GM23338 (cell line): Measurements from ENCODE around the gene SCGB1D4. TPM values are rescaled to one million over a fixed set of nuclear protein-coding genes. Genes with fewer than 3 reads are reported as not detected.

Experiments
- ATAC-seq: fragments of 200-7000 bp; cut with Tn5 transposase; 3 replicates; pipeline ENCODE4 v1.9.1; 2020
- DNase-seq: peaks from one replicate; pipeline ENCODE4 v3.0.0-alpha.2; 2015; ENCODE audit warnings: low spot score
- H2AFZ ChIP-seq: fragments of 200-600 bp; sonication (generic); 2 replicates; pipeline ENCODE4 v1.8.0; 2016; ENCODE audit warnings: antibody characterized with exemption, mild to moderate bottlenecking, moderate library complexity
- H3F3A ChIP-seq: fragments of 200-600 bp; sonication (generic); replicated peaks from 2 replicates; pipeline ENCODE4 v1.8.0; 2017; ENCODE audit warnings: antibody characterized with exemption, mixed run types, low read depth
- H3K27ac ChIP-seq: fragments of 200-600 bp; sonication (generic); 2 replicates; pipeline ENCODE4 v1.6.1; 2016; ENCODE audit warnings: low read depth
- H3K27me3 ChIP-seq: fragments of 200-600 bp; sonication (generic); 2 replicates; pipeline ENCODE4 v1.8.0; 2016; ENCODE audit warnings: mild to moderate bottlenecking, mixed run types, moderate library complexity; ENCODE audit not compliant: insufficient read depth
- H3K36me3 ChIP-seq: fragments of 200-600 bp; sonication (generic); 2 replicates; pipeline ENCODE4 v1.8.0; 2016; ENCODE audit warnings: mild to moderate bottlenecking; ENCODE audit not compliant: insufficient read depth
- H3K4me1 ChIP-seq: fragments of 200-600 bp; sonication (generic); 2 replicates; pipeline ENCODE4 v1.8.0; 2016; ENCODE audit warnings: mild to moderate bottlenecking, moderate library complexity; ENCODE audit not compliant: insufficient read depth
- H3K4me2 ChIP-seq: fragments of 200-600 bp; sonication (generic); 2 replicates; pipeline ENCODE4 v1.7.1; 2017; ENCODE audit warnings: mixed run types
- H3K4me3 ChIP-seq: fragments of 200-600 bp; sonication (generic); 2 replicates; pipeline ENCODE4 v1.6.1; 2016; ENCODE audit warnings: mixed run types
- H3K79me2 ChIP-seq: fragments of 200-600 bp; sonication (generic); replicated peaks from 2 replicates; pipeline ENCODE4 v1.8.0; 2017; ENCODE audit warnings: mild to moderate bottlenecking; ENCODE audit not compliant: insufficient read depth
- H3K9me2 ChIP-seq: fragments of 200-600 bp; sonication (generic); 2 replicates; pipeline ENCODE4 v1.8.0; 2017; ENCODE audit not compliant: insufficient read depth
- H4K20me1 ChIP-seq: fragments of 200-600 bp; sonication (generic); replicated peaks from 2 replicates; pipeline ENCODE4 v1.8.0; 2017; ENCODE audit warnings: mild to moderate bottlenecking; ENCODE audit not compliant: insufficient read depth
- H3K27ac Mint-ChIP-seq: 2 replicates; pipeline ENCODE4 v1.8.0; 2020; ENCODE audit warnings: inconsistent platforms, mild to moderate bottlenecking, moderate library complexity, mixed read lengths
- H3K27me3 Mint-ChIP-seq: 3 replicates; pipeline ENCODE4 v1.8.0; 2022; ENCODE audit warnings: low read depth, mild to moderate bottlenecking, moderate library complexity, mixed read lengths, inconsistent platforms; ENCODE audit not compliant: insufficient read depth, poor library complexity
- H3K36me3 Mint-ChIP-seq: 3 replicates; pipeline ENCODE4 v1.8.0; 2021; ENCODE audit warnings: low read depth, mild to moderate bottlenecking, inconsistent platforms, moderate library complexity, mixed read lengths
- H3K4me1 Mint-ChIP-seq: 3 replicates; pipeline ENCODE4 v1.8.0; 2020; ENCODE audit warnings: mild to moderate bottlenecking, inconsistent platforms, mixed read lengths
- H3K4me3 Mint-ChIP-seq: 3 replicates; pipeline ENCODE4 v1.8.0; 2021; ENCODE audit warnings: moderate library complexity, mild to moderate bottlenecking, inconsistent platforms, mixed read lengths
- H3K9me3 Mint-ChIP-seq: 3 replicates; pipeline ENCODE4 v1.8.0; 2020; ENCODE audit warnings: moderate library complexity, mild to moderate bottlenecking, inconsistent platforms, mixed read lengths
- EZH2 ChIP-seq: fragments of 200-600 bp; sonication (generic); IDR thresholded peaks from one replicate; pipeline ENCODE4 v1.8.0; 2017; ENCODE audit warnings: antibody characterized with exemption, mild to moderate bottlenecking, low read depth; ENCODE audit not compliant: unreplicated experiment
- EZH2phosphoT487 ChIP-seq: fragments of 200-600 bp; sonication (generic); IDR thresholded peaks from one replicate; pipeline ENCODE4 v1.8.1; 2018; ENCODE audit warnings: antibody characterized with exemption; ENCODE audit not compliant: unreplicated experiment
- JUNB ChIP-seq: IDR thresholded peaks from one replicate; pipeline ENCODE4 v1.6.1; 2016; ENCODE audit warnings: antibody characterized with exemption; ENCODE audit not compliant: unreplicated experiment
- NANOG ChIP-seq: IDR thresholded peaks from 2 replicates; pipeline ENCODE4 v1.6.1; 2016; ENCODE audit warnings: antibody characterized with exemption, borderline replicate concordance
- POLR2AphosphoS5 ChIP-seq: IDR thresholded peaks from 2 replicates; pipeline ENCODE4 v1.6.1; 2016; ENCODE audit warnings: antibody characterized with exemption, low read depth
- ZNF114 ChIP-seq: fragments of 250-450 bp; sonication (Bioruptor Pico); IDR thresholded peaks from 2 replicates; pipeline ENCODE4 v1.5.0; 2020; ENCODE audit warnings: mild to moderate bottlenecking, moderate library complexity
- polyA plus RNA-seq: library from polyadenylated mRNA; unstranded; fragments of >200 nt; fragmentation: Nextera tagmentation; extraction: Ambion mirVana; gene quantifications from 2 replicates; pipeline ENCODE4 v1.2.1, GENCODE V29; 2016
- total RNA-seq: library from RNA; depleted of rRNA; stranded (reverse); fragments of >200 nt; shearing (Covaris generic); gene quantifications from 2 replicates; pipeline ENCODE4 v1.2.3, GENCODE V29; 2014
- TF ChIP-seq, protein P1 (sequence below): IDR thresholded peaks from one replicate; pipeline ENCODE4 v1.6.1; 2018; ENCODE audit warnings: antibody characterized with exemption; ENCODE audit not compliant: unreplicated experiment
- TF ChIP-seq, protein P2 (sequence below): IDR thresholded peaks from 2 replicates; pipeline ENCODE4 v1.6.1; 2016; ENCODE audit warnings: antibody characterized with exemption

The SCGB1D4 gene
- total and polyA plus RNA-seq, 2 experiments from 2014 or later = not detected

DNA sequence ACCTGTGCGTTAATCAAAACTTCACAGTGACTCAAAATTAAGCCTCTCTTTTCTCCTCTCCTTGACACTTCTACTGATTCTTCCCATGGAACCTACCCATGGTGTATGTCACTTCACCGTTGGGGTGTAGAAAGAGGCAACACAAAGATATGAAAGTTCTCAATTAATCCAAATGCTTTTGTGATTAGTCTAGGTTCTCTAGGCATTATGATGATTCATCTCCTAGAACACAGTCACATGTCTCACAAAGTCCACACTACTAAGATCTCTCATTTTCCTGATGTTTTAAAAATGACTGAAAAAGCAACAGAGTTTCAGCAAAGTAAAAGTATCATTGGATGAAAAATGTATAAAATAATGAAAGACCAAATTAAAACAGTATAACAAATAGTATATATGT lies 42.6 kb downstream of the SCGB1D4 start:
- Mint-ChIP-seq H3K27me3 (no peaks in the 10 kb centered on the region), H3K9me3 (peaks cover 32% of the 10 kb centered on the region), H3K36me3 (peaks cover 4% of the 10 kb centered on the region; the same call in 1 of the 3 replicates), H3K27ac (no peak overlapping the region), H3K4me1 (no peaks in the 10 kb centered on the region; the same call in 2 of the 3 replicates), H3K4me3 (no peak overlapping the region)
- Histone ChIP-seq H3K4me3 (no peak overlapping the region), H3K36me3 (peaks cover 9% of the 10 kb centered on the region), H3K79me2 (no peaks in the 10 kb centered on the region), H3F3A (no peaks in the 10 kb centered on the region), H3K9me2 (peaks cover 3% of the 10 kb centered on the region; the same call in 1 of the 2 replicates), H3K27ac (no peak overlapping the region), H3K27me3 (no peaks in the 10 kb centered on the region), H2AFZ (no peak overlapping the region), H3K4me2 (no peak overlapping the region), H3K4me1 (no peaks in the 10 kb centered on the region), H4K20me1 (no peaks in the 10 kb centered on the region)
- no peak for ATAC-seq
- no peak for DNase-seq
- TF ChIP-seq ZNF114 (CRISPR knock-in tag) = no peak
- TF ChIP-seq NANOG = no peak
- TF ChIP-seq, protein P1, sequence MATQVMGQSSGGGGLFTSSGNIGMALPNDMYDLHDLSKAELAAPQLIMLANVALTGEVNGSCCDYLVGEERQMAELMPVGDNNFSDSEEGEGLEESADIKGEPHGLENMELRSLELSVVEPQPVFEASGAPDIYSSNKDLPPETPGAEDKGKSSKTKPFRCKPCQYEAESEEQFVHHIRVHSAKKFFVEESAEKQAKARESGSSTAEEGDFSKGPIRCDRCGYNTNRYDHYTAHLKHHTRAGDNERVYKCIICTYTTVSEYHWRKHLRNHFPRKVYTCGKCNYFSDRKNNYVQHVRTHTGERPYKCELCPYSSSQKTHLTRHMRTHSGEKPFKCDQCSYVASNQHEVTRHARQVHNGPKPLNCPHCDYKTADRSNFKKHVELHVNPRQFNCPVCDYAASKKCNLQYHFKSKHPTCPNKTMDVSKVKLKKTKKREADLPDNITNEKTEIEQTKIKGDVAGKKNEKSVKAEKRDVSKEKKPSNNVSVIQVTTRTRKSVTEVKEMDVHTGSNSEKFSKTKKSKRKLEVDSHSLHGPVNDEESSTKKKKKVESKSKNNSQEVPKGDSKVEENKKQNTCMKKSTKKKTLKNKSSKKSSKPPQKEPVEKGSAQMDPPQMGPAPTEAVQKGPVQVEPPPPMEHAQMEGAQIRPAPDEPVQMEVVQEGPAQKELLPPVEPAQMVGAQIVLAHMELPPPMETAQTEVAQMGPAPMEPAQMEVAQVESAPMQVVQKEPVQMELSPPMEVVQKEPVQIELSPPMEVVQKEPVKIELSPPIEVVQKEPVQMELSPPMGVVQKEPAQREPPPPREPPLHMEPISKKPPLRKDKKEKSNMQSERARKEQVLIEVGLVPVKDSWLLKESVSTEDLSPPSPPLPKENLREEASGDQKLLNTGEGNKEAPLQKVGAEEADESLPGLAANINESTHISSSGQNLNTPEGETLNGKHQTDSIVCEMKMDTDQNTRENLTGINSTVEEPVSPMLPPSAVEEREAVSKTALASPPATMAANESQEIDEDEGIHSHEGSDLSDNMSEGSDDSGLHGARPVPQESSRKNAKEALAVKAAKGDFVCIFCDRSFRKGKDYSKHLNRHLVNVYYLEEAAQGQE = no peak
- TF ChIP-seq JUNB = no peak
- TF ChIP-seq EZH2phosphoT487 = no peak

DNA sequence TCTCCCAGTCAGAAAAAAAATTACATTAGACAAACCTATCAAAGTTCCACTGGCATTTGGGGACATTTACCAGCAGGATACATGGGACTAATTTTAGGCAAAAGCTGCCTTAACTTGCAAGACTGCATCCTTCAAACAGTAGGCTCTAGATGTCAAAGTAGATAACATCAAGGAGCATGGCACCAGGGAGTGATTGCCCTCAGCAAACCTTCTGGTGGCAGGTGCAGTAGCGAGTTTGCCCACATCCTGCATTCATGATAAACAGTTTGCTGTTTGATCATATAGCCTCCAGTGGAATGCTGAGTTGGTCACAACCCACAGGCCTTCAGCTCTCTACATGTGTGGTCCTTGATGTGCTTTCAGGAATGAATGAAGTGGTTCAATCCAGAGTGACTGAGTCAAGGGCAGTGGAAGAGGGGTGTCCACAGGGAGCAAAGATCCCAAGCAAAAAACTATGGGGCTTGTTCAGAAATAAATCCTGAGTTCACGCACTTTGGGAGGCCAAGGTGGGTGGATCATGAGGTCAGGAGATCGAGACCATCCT lies 44.8 kb downstream of the SCGB1D4 start:
- no peaks in the 10 kb centered on the region for H3F3A ChIP-seq
- no peak overlapping the region for H3K27ac ChIP-seq
- TF ChIP-seq POLR2AphosphoS5 = no peak
- DNase-seq (no peak), ATAC-seq (no peak)
- H3K36me3 ChIP-seq = peaks cover 9% of the 10 kb centered on the region
- Mint-ChIP-seq H3K9me3 (peaks cover 52% of the 10 kb centered on the region), H3K4me1 (no peaks in the 10 kb centered on the region), H3K27ac (no peak overlapping the region), H3K36me3 (peaks cover 7% of the 10 kb centered on the region; the same call in 2 of the 3 replicates), H3K4me3 (no peak overlapping the region), H3K27me3 (no peaks in the 10 kb centered on the region)
- no peak overlapping the region for H3K4me3 ChIP-seq
- H3K4me1 ChIP-seq = no peaks in the 10 kb centered on the region
- H3K4me2 ChIP-seq = no peak overlapping the region
- H2AFZ ChIP-seq = no peak overlapping the region
- no peaks in the 10 kb centered on the region for H3K27me3 ChIP-seq
- H3K9me2 ChIP-seq = peaks cover 3% of the 10 kb centered on the region; the same call in 1 of the 2 replicates
- H4K20me1 ChIP-seq = no peaks in the 10 kb centered on the region
- no peaks in the 10 kb centered on the region for H3K79me2 ChIP-seq

DNA sequence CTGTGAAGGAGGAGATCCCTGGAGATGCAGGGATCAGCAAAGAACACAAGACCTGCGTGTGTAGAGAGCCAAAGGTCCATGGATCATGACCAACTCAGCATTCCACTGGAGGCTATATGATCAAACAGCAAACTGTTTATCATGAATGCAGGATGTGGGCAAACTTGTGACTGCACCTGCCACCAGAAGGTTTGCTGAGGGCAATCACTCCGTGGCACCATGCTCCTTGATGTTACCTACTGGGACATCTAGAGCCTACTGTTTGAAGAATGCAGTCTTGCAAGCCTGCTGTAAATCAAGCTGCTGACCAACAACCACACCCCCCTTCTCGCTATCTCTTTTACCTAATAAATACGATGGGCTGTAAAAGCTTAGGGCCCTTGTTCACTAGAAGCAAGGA lies 47.2 kb downstream of the SCGB1D4 start:
- Mint-ChIP-seq H3K27ac (no peak overlapping the region), H3K36me3 (peaks cover 7% of the 10 kb centered on the region; the same call in 2 of the 3 replicates), H3K4me3 (no peak overlapping the region), H3K27me3 (peaks cover 2% of the 10 kb centered on the region), H3K4me1 (no peaks in the 10 kb centered on the region), H3K9me3 (peaks cover 52% of the 10 kb centered on the region)
- Histone ChIP-seq H2AFZ (no peak overlapping the region), H3K4me2 (no peak overlapping the region), H4K20me1 (no peaks in the 10 kb centered on the region), H3K36me3 (peaks cover 9% of the 10 kb centered on the region), H3K9me2 (no peaks in the 10 kb centered on the region; the same call in 1 of the 2 replicates), H3K4me3 (no peak overlapping the region), H3F3A (no peaks in the 10 kb centered on the region), H3K27me3 (no peaks in the 10 kb centered on the region), H3K4me1 (no peaks in the 10 kb centered on the region), H3K79me2 (no peaks in the 10 kb centered on the region), H3K27ac (no peak overlapping the region)
- no peak for DNase-seq
- ATAC-seq = no peak
- TF ChIP-seq, protein P2, sequence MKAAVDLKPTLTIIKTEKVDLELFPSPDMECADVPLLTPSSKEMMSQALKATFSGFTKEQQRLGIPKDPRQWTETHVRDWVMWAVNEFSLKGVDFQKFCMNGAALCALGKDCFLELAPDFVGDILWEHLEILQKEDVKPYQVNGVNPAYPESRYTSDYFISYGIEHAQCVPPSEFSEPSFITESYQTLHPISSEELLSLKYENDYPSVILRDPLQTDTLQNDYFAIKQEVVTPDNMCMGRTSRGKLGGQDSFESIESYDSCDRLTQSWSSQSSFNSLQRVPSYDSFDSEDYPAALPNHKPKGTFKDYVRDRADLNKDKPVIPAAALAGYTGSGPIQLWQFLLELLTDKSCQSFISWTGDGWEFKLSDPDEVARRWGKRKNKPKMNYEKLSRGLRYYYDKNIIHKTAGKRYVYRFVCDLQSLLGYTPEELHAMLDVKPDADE = no peak
- TF ChIP-seq POLR2AphosphoS5 (no peak), NANOG (no peak), EZH2phosphoT487 (no peak), ZNF114 (CRISPR knock-in tag) (no peak), JUNB (no peak), EZH2 (no peak)
- TF ChIP-seq, protein P1 = no peak
